Measurements from ENCODE around the gene ZSCAN2. TPM values are rescaled to one million over a fixed set of nuclear protein-coding genes. Genes with fewer than 3 reads are reported as not detected.

The ZSCAN2 gene
- total RNA-seq, 6 donors from 2014 or later, result 4.1 to 11.0 (median 5.9) TPM

GRCh38 chr15:84599906-84600305 is 903 bp upstream of the ZSCAN2 start:
- 78 to 82% methylated on average over 10 of the region's 10 CpGs for WGBS, 2 donors
- Histone ChIP-seq H3K27ac (no peak overlapping the region), H3K9me3 (no peaks in the 10 kb centered on the region), H3K4me1 (peaks cover 5 to 31% (median 19%) of the 10 kb centered on the region in 4 donors), H3K36me3 (peaks cover 0 to 3% (median 0%) of the 10 kb centered on the region in 4 donors), H3K4me3 (peak overlapping the region in 3 of 4 donors; percentile 79 to 91 (median 90)), H3K27me3 (no peaks in the 10 kb centered on the region)
- DNase-seq (no peak), ATAC-seq (ENCODE audit: low FRiP score in 2 of 2) (no peak)
- no peak for TF ChIP-seq EP300 (IDR thresholded peaks at IDR 0.05)
- TF ChIP-seq, protein P1, sequence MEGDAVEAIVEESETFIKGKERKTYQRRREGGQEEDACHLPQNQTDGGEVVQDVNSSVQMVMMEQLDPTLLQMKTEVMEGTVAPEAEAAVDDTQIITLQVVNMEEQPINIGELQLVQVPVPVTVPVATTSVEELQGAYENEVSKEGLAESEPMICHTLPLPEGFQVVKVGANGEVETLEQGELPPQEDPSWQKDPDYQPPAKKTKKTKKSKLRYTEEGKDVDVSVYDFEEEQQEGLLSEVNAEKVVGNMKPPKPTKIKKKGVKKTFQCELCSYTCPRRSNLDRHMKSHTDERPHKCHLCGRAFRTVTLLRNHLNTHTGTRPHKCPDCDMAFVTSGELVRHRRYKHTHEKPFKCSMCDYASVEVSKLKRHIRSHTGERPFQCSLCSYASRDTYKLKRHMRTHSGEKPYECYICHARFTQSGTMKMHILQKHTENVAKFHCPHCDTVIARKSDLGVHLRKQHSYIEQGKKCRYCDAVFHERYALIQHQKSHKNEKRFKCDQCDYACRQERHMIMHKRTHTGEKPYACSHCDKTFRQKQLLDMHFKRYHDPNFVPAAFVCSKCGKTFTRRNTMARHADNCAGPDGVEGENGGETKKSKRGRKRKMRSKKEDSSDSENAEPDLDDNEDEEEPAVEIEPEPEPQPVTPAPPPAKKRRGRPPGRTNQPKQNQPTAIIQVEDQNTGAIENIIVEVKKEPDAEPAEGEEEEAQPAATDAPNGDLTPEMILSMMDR (IDR thresholded peaks at IDR 0.05), result no peak
- TF ChIP-seq POLR2AphosphoS5 (IDR thresholded peaks at IDR 0.05), result no peak

DNA sequence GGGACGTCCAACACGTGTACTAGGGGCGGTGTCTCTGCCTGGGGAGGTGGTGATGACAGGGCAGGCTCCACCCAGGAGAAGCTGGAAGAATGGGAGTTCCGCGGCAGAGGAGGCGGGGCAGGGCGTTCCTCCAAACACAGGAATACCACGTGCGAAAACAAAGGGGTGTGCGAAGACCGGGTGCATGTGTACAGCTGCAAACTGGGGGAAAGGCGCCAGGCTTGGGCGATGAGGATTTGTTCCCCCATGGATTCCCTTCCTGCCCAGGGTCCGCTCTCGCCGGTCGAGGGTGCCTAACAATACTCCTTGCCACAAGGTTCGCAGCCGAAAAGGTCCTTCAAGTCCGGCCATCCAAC is 500 bp upstream of the ZSCAN2 start:
- peak overlapping the region in 2 of 4 donors; percentile 75 to 83 for H3K27ac ChIP-seq
- H3K36me3 ChIP-seq, result peaks cover 0 to 3% (median 0%) of the 10 kb centered on the region in 4 donors
- TF ChIP-seq POLR2A (IDR thresholded peaks at IDR 0.05) (no peak), POLR2AphosphoS5 (IDR thresholded peaks at IDR 0.05) (peak in 1 of 2 donors; percentile 4), EP300 (IDR thresholded peaks at IDR 0.05) (no peak)
- TF ChIP-seq, protein P1 (IDR thresholded peaks at IDR 0.05), result no peak
- DNase-seq (peak; percentile 85 to 91), ATAC-seq (ENCODE audit: low FRiP score in 2 of 2) (peak; percentile 93 to 94)
- peaks cover 5 to 28% (median 19%) of the 10 kb centered on the region in 4 donors for H3K4me1 ChIP-seq
- WGBS, 2 donors, result 2 to 3% methylated on average over 14 to 20 of the region's 20 CpGs
- H3K4me3 ChIP-seq, result peak overlapping the region; percentile 79 to 96 (median 90)
- H3K9me3 ChIP-seq, result no peaks in the 10 kb centered on the region
- H3K27me3 ChIP-seq, result no peaks in the 10 kb centered on the region

DNA sequence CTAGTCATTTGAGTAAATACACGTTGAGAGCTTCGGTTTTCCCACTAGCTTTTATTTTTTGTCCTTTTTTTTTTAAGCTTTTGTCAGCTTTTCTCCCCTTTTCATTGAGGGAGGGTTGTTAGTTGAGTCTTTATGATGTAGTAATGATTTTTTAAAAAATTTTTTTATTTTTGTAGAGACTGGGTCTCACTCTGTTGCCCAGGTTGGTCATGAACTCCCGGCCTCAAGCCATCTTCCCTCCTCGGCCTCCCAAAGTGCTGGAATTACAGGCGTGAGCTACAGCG is 688 bp downstream of the ZSCAN2 start:
- DNase-seq, result no peak
- no peaks in the 10 kb centered on the region for H3K9me3 ChIP-seq
- 14 to 18% methylated on average over 6 of the region's 6 CpGs for WGBS, 2 donors
- H3K4me1 ChIP-seq, result peaks cover 5 to 28% (median 16%) of the 10 kb centered on the region in 4 donors
- TF ChIP-seq POLR2A (IDR thresholded peaks at IDR 0.05) (no peak), POLR2AphosphoS5 (IDR thresholded peaks at IDR 0.05) (no peak), EP300 (IDR thresholded peaks at IDR 0.05) (no peak)
- peaks cover 0 to 3% (median 1%) of the 10 kb centered on the region in 4 donors for H3K36me3 ChIP-seq
- peak overlapping the region; percentile 79 to 96 (median 90) for H3K4me3 ChIP-seq
- no peaks in the 10 kb centered on the region for H3K27me3 ChIP-seq
- no peak for ATAC-seq (ENCODE audit: low FRiP score in 2 of 2)
- H3K27ac ChIP-seq, result no peak overlapping the region

GRCh38 chr15:84603630-84604379 is 3.0 kb downstream of the ZSCAN2 start:
- ATAC-seq (ENCODE audit: low FRiP score in 2 of 2), result no peak
- DNase-seq, result peak in 1 of 2 donors; percentile 56
- no peaks in the 10 kb centered on the region for H3K27me3 ChIP-seq
- H3K4me1 ChIP-seq, result peaks cover 5 to 28% (median 15%) of the 10 kb centered on the region in 4 donors
- no peak overlapping the region for H3K4me3 ChIP-seq
- WGBS, 2 donors, result 92 to 97% methylated on average over 11 to 14 of the region's 14 CpGs
- TF ChIP-seq, protein P1 (IDR thresholded peaks at IDR 0.05), result no peak
- TF ChIP-seq POLR2AphosphoS5 (IDR thresholded peaks at IDR 0.05) (no peak), EP300 (IDR thresholded peaks at IDR 0.05) (no peak), POLR2A (IDR thresholded peaks at IDR 0.05) (no peak)
- no peak overlapping the region for H3K27ac ChIP-seq
- H3K36me3 ChIP-seq, result peaks cover 0 to 15% (median 6%) of the 10 kb centered on the region in 4 donors
- no peaks in the 10 kb centered on the region for H3K9me3 ChIP-seq

DNA sequence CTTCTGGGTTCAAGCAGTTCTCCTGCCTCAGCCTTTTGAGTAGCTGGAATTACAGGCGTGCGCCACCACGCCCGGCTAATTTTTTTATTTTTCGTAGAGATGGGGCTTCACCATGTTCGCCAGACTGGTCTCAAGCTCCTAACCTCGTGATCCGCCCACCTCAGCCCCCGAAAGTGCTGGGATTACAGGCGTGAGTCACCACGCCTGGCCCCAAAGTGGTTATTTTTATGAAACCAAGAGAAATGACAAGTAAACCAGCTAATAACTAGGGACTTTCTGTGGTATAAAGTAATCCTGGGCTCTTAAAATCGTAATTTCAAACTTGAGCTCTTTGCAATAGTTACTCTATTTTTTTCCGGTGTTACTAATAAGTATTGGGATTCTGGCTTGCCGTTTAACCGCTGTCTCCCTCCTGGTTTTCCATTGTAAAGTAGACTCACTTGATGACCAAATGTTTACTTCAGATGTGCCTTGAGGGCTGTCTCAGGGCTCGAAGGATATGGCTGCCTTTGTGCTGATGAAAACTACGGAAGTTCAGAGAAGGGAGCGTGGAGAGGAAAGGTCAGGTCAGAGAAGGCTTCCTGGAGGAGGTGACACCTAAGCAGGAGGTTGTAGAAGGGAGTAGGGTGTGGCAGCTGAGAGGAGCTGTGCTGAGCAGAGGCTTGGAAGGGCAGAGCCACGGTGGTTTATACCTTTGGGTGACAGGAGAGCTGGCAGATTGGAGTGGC is 4.2 kb downstream of the ZSCAN2 start:
- Histone ChIP-seq H3K9me3 (no peaks in the 10 kb centered on the region), H3K4me1 (peaks cover 5 to 18% (median 8%) of the 10 kb centered on the region in 4 donors), H3K36me3 (peaks cover 0 to 19% (median 6%) of the 10 kb centered on the region in 4 donors), H3K27me3 (no peaks in the 10 kb centered on the region), H3K27ac (no peak overlapping the region), H3K4me3 (no peak overlapping the region)
- TF ChIP-seq EP300 (IDR thresholded peaks at IDR 0.05), result no peak
- TF ChIP-seq, protein P1 (IDR thresholded peaks at IDR 0.05), result no peak
- no peak for TF ChIP-seq POLR2A (IDR thresholded peaks at IDR 0.05)
- no peak for TF ChIP-seq POLR2AphosphoS5 (IDR thresholded peaks at IDR 0.05)
- WGBS, 2 donors, result 78 to 82% methylated on average over 19 of the region's 19 CpGs
- DNase-seq (no peak), ATAC-seq (ENCODE audit: low FRiP score in 2 of 2) (no peak)

All from upper lobe of left lung (tissue), 6 donors.